HG02588 (cell line): ENCODE measurements around the gene ZNF212.

Source experiments
- ATAC-seq: cut with Tn5 transposase; IDR thresholded peaks from one replicate; pipeline ENCODE4 v1.9.1; 2021; ENCODE audit warnings: mild to moderate bottlenecking, moderate library complexity; ENCODE audit not compliant: unreplicated experiment

Gene ZNF212

DNA sequence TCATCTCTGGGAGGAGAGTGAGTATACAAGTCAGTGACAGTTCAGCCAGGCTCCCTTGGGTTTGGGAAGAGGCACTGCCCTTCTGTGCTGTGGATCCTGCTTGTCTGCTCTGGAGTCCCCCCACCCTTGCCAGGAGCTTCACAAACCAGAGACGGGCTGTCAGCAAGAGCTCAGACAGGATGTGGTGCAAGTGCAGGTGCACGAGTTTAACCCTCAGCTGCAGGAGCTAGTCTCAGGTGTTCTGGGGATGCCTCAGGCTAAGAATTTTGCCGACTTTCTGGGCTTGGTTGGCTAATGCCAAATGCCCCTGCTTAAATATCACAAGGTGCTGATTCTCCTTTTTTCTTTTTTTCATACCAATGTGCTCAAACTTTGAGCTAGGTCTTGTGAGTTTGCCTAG lies 44.9 kb downstream of the ZNF212 start:
- ATAC-seq, result no peak

DNA sequence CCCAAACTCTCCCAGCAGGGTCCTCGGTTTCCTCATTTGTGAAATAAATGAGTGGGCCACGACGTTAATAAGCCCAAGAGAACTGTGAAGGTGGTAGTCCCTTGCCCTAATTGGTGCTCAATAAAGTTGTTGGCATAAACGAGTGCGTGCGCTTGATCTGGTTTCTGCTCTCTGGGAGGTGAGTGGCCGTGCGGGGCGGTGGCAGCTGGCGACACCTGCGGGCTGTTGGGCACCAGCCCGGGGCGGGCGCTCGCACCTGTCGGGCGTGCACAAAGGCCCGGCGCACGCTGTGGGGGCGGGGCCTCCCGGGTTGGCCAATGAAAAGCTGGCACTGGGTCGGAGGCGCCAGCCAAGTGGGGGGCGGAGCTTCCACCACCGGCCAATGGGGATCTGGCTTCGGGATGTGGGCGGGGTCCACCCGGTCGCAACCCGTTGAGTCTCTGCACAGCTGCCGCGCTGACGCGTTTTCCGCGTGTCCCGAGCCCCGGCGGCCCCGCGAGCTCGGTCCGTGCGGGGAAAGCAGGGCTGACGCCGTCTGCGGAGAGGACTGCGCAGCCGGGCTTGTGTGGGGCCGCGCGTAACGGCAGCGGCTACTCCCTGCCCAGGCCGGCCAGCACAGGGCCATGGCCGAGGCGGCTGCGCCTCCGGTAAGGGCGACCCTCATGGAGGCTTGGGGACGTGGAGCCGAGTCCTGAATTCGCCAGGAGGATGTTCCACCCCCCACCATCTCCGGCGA lies 45.6 kb downstream of the ZNF212 start:
- ATAC-seq, result peak; percentile 97

GRCh38 chr7:149285603-149286002 lies 46.2 kb downstream of the ZNF212 start:
- ATAC-seq, result no peak

GRCh38 chr7:149286811-149287400 lies 47.5 kb downstream of the ZNF212 start:
- no peak for ATAC-seq

DNA sequence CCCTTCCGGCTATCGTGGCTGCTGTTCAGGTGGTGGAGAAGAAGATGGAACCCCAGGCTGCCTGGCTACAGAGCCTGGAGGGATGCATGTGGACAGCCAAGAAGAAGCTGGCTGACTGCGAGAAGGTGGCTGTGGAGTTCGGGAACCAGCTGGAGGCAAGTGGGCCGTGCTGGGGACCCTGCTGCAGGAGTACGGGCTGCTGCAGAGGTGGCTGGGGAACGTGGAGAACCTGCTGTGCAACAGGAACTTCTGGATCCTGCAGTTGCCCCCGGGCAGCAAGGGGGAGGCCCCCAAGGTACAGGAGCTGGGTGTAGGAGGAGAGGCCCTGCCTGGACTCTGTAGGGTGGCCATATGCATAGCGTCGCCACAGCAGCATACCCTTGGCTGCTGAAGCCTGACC lies 48.2 kb downstream of the ZNF212 start:
- ATAC-seq, result no peak

DNA sequence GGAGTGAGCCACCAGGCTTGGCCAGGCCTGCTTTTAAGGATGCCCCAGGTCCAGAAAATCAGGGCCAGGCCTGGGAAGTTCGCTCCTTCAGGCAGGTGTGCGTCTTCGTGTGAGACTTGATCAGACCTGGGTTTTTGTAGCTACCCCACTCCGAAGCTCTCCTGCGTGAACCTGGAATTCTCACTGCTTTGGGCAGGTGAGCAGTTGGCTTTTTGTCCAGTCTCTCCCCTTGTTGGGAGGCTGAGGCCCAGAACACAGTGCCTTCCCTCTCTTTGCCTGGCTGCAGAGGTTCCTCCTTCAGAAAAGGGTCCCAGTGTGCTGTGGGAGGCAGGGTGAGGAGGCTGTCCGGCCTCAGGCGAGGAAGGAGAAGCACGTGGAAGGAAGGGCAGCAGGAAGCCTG lies 49.8 kb downstream of the ZNF212 start:
- ATAC-seq, result no peak

- no peak for ATAC-seq
These were observed 50.4 kb downstream of the ZNF212 start for GRCh38 chr7:149289856-149290255.

GRCh38 chr7:149291036-149291780 lies 51.8 kb downstream of the ZNF212 start:
- no peak for ATAC-seq

DNA sequence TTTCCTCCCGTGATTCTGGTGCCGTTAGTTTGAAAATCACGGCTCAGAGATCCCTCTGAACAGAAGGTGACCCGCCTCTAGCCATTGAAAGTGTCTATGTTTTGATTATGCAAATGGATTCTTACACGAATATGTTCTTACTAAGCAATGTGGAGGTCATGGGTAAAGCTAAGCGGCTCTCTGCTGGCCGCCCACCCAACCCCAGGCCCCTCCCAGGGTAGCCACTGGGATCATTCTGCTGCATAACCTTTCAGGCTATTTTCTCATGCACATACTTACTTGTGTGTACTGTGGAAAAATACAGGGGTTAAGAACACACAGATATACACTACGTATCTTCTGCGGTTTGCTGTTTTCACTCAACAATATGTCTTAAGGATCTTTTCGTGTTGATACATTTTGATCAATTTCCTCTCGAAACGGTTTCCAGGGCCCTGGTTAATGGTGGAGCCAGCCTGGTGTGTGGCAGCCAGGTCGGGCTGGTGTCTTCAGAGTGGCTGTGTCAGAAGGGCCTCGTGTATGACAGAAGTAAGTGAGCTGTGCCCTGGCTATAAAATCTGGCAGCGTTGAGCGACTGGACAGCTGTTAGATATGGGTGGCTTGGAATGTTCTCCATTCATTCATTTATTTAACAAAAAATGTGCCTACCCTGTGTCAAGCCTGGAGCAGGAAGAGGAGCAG lies 52.5 kb downstream of the ZNF212 start:
- ATAC-seq, result no peak

- ATAC-seq, result no peak
These were observed 53.0 kb downstream of the ZNF212 start for GRCh38 chr7:149292462-149292823.

DNA sequence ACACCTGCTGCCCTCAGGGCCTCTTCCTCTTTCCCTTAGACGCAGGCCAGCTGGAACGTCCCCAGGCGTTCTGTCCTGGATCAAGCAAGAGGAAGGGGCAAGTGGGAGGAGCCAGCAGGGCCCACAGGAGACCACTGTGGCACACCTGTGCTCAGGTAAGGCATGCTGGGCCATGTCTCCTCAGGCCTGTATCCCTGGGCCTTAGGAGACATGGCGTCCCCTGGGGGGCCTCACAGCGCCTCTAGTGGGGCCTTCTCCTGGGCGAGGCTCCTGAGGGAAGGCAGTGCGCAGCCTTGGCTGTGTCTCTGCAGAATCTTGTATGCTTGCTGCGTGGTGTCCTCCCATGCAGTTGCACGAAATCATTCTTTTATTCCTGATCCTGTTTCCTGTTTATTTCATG lies 53.9 kb downstream of the ZNF212 start:
- ATAC-seq, result no peak

GRCh38 chr7:149293946-149294633 lies 54.6 kb downstream of the ZNF212 start:
- ATAC-seq, result no peak

GRCh38 chr7:149294634-149295480 lies 55.4 kb downstream of the ZNF212 start:
- ATAC-seq, result no peak

DNA sequence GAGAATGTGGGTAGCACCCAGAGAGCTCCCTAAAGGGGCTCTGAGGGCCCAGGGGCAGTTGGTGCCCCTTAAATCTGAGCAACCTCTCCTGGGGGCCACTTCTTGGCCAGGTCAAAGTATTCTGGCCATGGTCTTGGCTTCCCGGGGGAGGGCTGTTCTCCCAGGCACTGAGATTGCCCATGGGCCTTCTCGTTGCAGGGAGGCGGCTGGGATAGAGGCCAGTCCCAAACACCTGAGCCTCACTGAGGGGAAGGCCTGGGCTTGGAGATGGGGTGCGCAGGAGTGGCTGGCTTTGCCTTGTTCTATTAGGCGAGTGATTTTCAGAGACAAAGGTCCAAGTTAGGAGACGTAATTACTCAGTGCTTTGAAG lies 56.0 kb downstream of the ZNF212 start:
- ATAC-seq, result no peak

DNA sequence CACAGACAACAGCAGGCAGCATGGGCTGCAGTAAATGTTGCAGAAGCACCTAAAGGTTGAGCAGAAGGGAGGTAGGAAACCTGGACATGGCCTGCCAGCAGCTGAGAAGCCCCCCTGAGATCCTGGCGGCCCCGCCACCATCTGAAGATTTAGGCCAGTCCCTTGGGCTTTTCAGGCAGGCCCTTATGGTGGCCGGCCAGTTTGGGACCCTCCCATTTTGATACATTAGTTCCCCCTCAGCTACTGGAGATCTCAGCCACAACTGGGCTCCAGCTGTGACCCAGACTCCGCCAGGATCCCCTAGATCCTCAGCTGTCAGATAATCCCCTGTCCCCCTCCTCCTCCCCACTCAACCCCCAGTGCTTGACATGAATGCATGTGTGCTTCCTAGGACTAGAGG lies 56.9 kb downstream of the ZNF212 start:
- no peak for ATAC-seq

DNA sequence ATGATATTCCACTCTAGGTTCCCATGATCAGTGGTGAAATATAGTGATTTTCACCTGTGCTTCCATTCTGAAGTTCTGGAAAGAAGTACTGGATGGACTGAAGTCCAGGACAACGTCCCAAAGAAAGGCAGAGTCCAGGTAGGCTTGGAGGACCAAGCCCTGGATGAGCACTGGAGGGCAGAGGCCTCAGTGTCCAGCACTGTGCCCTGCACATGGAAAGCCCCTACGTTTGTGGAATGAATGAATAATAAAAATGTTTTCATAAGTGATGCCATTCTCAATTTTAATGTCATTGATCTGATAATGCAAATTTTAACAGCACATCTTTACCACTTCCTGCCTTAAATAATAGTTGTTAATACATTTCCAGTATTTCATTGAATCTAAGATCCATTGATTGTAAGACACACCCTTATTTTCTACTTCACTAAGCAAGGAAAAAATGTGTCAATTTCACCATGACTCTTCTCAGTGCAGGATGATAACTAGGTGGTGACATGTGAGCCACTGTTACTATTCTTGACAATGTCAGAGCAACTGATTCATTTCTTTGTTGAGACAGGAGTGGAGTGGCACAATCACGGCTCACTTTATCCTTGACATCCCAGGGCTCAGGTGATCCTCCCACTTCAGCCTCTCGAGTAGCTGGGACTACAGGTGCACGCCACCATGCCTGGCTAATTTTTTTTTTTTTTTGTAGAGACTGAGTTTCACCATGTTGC lies 57.7 kb downstream of the ZNF212 start:
- ATAC-seq, result no peak

GRCh38 chr7:149300620-149301285 lies 61.3 kb downstream of the ZNF212 start:
- ATAC-seq, result no peak

DNA sequence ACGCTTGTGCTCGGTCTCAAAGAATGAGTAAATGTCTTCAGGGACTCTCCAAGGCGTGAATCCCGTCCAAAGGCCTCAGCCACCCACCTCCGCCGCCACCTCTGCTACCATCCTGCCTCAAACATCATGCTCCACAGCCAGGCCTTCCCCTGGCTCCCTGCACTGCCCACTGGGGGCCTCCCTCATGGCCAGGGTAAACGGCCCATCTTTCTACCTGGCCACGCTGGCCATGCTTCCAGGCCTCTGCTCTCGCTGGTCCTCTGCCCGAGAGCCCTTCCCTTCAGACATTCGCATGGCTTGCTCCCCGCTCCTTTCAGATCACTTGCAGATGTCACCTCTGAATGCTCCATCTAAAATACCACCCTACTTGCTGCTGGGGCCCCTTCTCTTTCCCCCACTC lies 62.8 kb downstream of the ZNF212 start:
- no peak for ATAC-seq

- ATAC-seq, result no peak
These were observed 63.4 kb downstream of the ZNF212 start for GRCh38 chr7:149302865-149303264.
